Femur (tissue), 1 donor: ENCODE results near the gene PKD2L2.
"Not testable (repeated sequence)": the region's sequence is repeated elsewhere in the genome, so short reads cannot be mapped to it uniquely, and the experiment has no call there.

Experiments
- DNase-seq: peaks from one replicate; pipeline ENCODE4 v3.0.0-alpha.2; 2017

The PKD2L2 gene

DNA sequence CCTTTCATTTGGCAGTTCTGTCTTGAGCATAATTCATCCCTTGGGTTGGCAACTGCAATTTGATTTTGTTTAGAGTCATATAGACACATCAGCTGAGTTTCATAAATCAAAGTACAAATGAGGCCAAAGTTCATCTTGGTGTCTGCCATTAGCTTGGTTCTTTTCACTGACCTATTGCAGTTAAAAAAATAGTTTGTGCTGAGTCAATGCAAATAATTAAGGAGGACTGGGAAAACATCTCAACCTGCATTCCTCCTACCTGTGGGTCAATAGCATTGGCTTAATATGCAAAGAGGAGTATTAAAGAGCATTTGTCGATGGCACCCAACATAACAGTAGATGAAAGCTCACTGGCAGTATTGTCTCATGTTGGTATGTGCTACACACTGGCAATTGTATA, 1.6 kb downstream of the PKD2L2 start:
- no peak for DNase-seq

GRCh38 chr5:137891849-137892248, 2.6 kb downstream of the PKD2L2 start:
- DNase-seq, result no peak

- no peak for DNase-seq
Observed at GRCh38 chr5:137894586-137894985, 5.3 kb downstream of the PKD2L2 start.

DNA sequence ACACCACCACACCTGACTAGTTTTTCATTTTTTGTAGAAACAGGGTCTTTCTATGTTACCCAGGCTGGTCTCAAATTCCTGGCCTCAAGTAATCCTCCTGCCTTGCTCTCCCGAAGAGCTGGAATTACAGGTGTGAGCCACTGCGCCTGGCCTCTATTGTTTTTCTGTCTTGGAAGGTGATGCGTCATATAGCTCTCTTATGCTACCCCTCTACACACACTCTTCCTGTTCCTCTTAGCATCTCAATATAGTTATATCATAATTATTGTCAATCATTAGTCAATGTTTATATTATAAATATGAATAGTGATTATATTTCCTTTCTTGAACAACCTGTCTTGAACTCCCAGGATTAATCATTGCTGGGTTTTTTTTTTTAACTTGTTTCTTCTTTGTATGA, 7.3 kb downstream of the PKD2L2 start:
- no peak for DNase-seq

- DNase-seq, result no peak
Observed at GRCh38 chr5:137899493-137899892, 10.2 kb downstream of the PKD2L2 start.

DNA sequence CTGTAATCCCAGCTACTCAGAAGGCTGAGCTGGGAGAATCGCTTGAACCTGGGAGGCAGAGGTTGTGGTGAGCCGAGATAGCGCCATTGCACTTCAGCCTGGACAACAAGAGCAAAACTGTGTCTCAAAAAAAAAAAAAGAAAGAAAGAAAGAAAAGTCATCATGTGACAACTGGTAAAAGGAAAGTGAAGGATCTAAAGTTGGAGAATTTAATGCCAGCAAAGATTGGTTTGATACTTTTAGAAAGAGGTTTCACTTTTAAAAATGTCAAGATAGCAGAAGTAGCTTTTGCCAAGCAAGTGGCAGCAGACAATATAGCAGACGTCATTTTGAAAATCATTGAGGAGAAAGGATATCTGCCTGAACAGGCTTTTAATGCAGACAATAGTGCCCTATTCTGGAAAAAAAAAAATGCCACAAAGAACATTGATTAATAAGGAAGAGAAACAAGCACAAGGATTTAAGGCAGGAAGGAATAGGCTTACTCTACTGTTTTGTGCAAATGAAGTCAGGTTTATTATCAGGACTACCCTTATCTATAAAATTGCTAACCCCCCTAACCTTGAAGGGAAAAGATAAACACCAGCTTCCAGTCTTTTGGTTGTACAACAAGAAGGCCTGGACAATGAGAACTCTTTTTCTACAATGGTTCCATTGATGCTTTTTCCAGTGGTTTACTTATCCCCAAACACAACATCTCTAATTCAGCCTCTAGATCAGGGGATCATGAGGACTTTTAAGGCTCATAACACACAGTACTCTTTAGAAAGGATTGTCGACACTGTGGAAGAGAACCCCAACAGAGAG, 12.0 kb downstream of the PKD2L2 start:
- no peak for DNase-seq

- no peak for DNase-seq
Observed at GRCh38 chr5:137902408-137903133, 13.3 kb downstream of the PKD2L2 start.

DNA sequence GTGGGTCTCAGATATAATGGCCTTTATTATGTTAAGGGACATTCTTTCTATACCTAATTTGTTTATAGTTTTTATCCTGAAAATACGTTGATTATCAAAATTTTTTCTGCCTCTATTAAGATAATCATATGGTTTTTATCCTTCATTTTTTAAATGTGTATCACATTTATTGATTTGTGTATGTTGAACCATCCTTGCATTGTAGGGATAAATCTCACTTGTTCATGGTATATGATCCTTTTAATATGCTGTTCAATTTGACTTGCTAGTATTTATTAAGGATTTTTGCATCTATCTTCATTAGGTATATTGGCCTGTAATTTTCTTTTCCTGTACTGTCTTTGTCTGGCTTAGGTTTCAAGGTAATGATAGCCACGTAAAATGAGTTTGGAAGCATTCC, 25.5 kb downstream of the PKD2L2 start:
- DNase-seq, result no peak

GRCh38 chr5:137916923-137917322, 27.7 kb downstream of the PKD2L2 start:
- DNase-seq, result no peak

GRCh38 chr5:137921931-137922330, 32.7 kb downstream of the PKD2L2 start:
- DNase-seq, result no peak

DNA sequence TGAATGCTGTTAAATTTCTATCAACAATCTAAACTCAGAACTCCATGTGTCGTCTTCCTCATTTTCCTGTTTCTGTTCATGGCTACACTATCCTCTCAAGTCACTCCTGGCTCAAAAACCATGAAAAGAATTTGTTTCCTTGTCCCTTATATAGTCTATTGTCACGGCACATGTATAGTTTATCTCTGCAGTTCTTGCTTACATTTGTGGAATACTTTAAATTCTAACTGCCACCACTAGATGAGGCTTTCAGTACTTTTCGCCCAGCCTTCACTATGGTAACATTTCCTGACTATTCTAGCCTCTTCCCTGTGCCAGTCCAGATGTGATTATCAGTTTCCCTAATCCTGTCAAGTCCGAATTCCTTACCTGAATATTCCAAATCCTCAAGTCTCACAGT, 34.6 kb downstream of the PKD2L2 start:
- DNase-seq, result no peak

GRCh38 chr5:137932800-137933199, 43.5 kb downstream of the PKD2L2 start:
- no peak for DNase-seq

DNA sequence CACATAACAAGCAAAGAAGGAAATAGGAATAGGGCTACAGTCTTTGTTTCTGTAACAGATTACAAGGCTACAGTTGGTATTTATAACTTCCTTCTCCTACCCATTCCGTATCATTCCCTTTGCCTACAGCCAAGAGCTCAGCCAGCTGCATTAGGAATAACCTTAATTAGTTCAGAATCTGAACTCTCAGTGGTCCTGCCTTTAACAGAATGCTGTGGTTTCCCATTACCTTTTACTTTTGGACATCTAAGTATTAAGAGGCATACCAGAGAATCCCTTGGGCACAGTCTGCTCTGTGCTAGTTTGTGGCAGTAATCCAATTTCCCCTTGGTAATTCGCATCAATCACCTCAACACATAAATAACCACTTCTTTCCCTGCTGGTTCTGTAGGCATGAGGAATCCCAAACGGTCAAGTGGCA, 44.2 kb downstream of the PKD2L2 start:
- no peak for DNase-seq

- no peak for DNase-seq
Observed at GRCh38 chr5:137935190-137935589, 45.9 kb downstream of the PKD2L2 start.

- DNase-seq, result no peak
Observed at GRCh38 chr5:137935694-137936093, 46.4 kb downstream of the PKD2L2 start.

- DNase-seq, result no peak
Observed at GRCh38 chr5:137937994-137938750, 48.9 kb downstream of the PKD2L2 start.

DNA sequence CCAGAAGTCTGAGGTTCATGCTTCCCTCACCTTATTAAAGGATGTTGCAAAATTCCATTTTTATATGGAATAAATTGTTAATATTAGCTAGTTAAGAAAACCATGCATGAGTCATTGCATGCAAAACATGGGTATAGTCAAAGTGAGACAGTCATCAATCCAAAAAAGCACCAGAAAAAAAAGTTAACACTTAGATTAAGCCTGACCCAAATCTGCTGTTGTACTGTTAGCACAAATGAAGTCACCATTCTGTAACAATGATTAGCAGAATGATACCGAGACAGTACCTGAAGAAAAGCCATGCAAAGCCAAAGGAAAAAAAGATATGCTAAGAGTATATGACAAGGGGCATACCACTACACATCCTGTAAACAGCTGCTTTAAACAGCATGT, 49.5 kb downstream of the PKD2L2 start:
- no peak for DNase-seq

- no peak for DNase-seq
Observed at GRCh38 chr5:137939331-137939730, 50.1 kb downstream of the PKD2L2 start.

DNA sequence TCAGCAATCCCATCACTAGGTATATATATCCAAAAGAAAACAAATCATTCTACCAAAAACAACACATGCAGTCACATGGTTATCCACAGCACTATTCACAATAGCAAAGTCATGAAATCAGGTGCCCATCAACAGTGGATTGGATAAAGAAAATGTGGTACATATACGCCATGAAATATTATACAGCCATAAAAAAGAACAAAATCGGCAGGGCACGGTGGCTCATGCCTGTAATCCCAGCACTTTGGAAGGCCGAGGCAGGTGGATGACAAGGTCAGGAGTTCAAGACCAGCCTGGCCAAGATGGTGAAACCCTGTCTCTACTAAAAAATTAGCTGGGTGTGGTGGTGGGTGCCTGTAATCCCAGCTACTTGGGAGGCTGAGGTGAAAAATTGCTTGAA, 55.0 kb downstream of the PKD2L2 start:
- DNase-seq, result not testable (repeated sequence)

DNA sequence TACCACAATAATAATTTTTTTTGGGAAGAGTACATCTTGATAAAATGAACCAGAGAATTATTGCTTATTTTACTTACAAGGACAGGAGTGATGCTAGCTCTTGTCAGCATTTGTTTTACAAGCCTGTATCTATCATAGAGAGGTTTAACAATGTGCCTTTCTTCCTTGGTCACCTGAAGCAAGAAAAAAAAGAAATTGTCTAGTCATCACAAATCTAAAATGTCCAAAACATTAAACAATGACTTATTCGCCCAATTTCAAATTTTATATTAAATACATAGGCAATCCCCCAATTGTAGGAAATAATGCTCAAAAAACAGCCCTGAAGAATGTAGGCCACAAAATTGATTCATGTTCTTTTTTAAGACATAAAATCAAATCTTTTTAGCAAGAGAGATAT, 56.6 kb downstream of the PKD2L2 start:
- DNase-seq, result no peak

- peak; percentile 31 for DNase-seq
Observed at GRCh38 chr5:137954131-137954879, 65.0 kb downstream of the PKD2L2 start.

- no peak for DNase-seq
Observed at GRCh38 chr5:137957948-137958347, 68.7 kb downstream of the PKD2L2 start.

- no peak for DNase-seq
Observed at GRCh38 chr5:137959488-137959887, 70.2 kb downstream of the PKD2L2 start.
